Pancreas (tissue), 10 donors: ENCODE data around the gene PCDHA2. TPM values are rescaled to one million over a fixed set of nuclear protein-coding genes. Genes with fewer than 3 reads are reported as not detected.
"Not testable (repeated sequence)": the region's sequence is repeated elsewhere in the genome, so short reads cannot be mapped to it uniquely, and the experiment has no call there.

Experiments
- ATAC-seq, 4 donors: fragments of 200-7000 bp; cut with Tn5 transposase; one replicate each; pipeline versions ENCODE4 v1.8.0 to v1.9.1; 2020; ENCODE audit warnings: mild to moderate bottlenecking in 4 of 4, moderate library complexity in 4 of 4
- DNase-seq, 6 donors: peaks; one replicate each; pipeline ENCODE4 v3.0.0-alpha.2; 2020
- FAIRE-seq: peaks from 2 replicates; lab custom pipeline; 2012; peaks lifted over from hg19 to GRCh38; lab: Jason Lieb, UNC
- H3K27ac ChIP-seq, 4 donors: fragments of 200-600 bp; sonication (generic); 1 replicate in 3 of 4; 2 replicates in 1 of 4; pipeline versions ENCODE4 v1.5.0 to v1.8.0; 2020
- H3K27me3 ChIP-seq, 4 donors: fragments of 200-600 bp; one replicate each; pipeline ENCODE4 v1.8.0; 2021
- H3K36me3 ChIP-seq, 3 donors: fragments of 200-600 bp; sonication (generic) in 1 of 3; one replicate each; pipeline versions ENCODE4 v1.5.0 to v1.8.0; 2020 to 2021
- H3K4me1 ChIP-seq, 3 donors: fragments of 200-600 bp; one replicate each; pipeline ENCODE4 v1.8.0; 2021
- H3K4me3 ChIP-seq, 4 donors: fragments of 200-600 bp; sonication (generic) in 2 of 4; one replicate each; pipeline versions ENCODE4 v1.5.0 to v1.8.0; 2020 to 2021
- H3K9me3 ChIP-seq, 4 donors: fragments of 200-600 bp; one replicate each; pipeline ENCODE4 v1.8.0; 2021
- CTCF ChIP-seq, 4 donors: fragments of 200-600 bp; sonication (generic) in 3 of 4; IDR thresholded peaks; one replicate each; pipeline versions ENCODE4 v1.5.0 to v1.8.0; 2021; ENCODE audit warnings: antibody characterized with exemption in 4 of 4
- WGBS, 2 donors: extraction: QIAGEN DNeasy Blood & Tissue Kit; methylation state at CpG; one replicate each; pipeline ENCODE4 v1.1.7; 2013; 5-methylcytosine and 5-hydroxymethylcytosine counted together
- intact Hi-C, 3 donors: fragments of 100-400 bp; cut with DNase I; formaldehyde crosslinking; loops; one replicate each; pipeline versions ENCODE4 v1.11.1 to v1.14.2; 2022
- polyA plus RNA-seq, 2 donors: library from polyadenylated mRNA; stranded (reverse); fragments of 200-250 nt; gene quantifications; one replicate each; pipeline ENCODE4 v1.2.3, GENCODE V29; 2013
- total RNA-seq, 6 donors: library from RNA; stranded (reverse); fragmentation: NEBNext Ultra II Directional in 4 of 6; extraction: Animal tissue kit (Norgen Biotek cat#: 25700) in 4 of 6; gene quantifications; one replicate each; pipeline versions ENCODE4 v1.2.1 to v1.2.4, GENCODE V29; 2021 to 2023
- donor health status: healthy with polysubstance abuse.
- donor health status: DM: no; HTN: no; CAD: no; lungs with moderate emphysema.
- donor health status: DM: no; HTN: no; CAD: no.
- donor health status: control.
- donor health status: control.
- donor health status: Bipolar disorder and iron deficiency.
- donor health status: DM: yes; HTN: yes; CAD: no.
- donor health status: DM: no; HTN: no; CAD: no.
- donor health status: DM: no; HTN: no; CAD: no.
- donor health status: DM: yes; HTN: yes; CAD: no.

Gene PCDHA2
- total and polyA plus RNA-seq, 8 donors, result 0.08 to 0.40 (median 0.17) TPM; not detected in 1

GRCh38 chr5:140780512-140780911 lies 14.1 kb upstream of the PCDHA2 start:
- H3K4me3 ChIP-seq, result no peak overlapping the region
- no peak overlapping the region for H3K27ac ChIP-seq
- TF ChIP-seq CTCF (IDR thresholded peaks at IDR 0.05), result no peak
- H3K4me1 ChIP-seq, result no peaks in the 10 kb centered on the region
- intact Hi-C loops, result no loop called here
- FAIRE-seq (no peak), DNase-seq (no peak), ATAC-seq (no peak)
- no peaks in the 10 kb centered on the region for H3K36me3 ChIP-seq
- peaks cover 0 to 6% (median 0%) of the 10 kb centered on the region in 4 donors for H3K27me3 ChIP-seq
- 65 to 92% methylated on average over 1 of the region's 1 CpG for WGBS, 2 donors
- H3K9me3 ChIP-seq, result peaks cover 0 to 4% (median 0%) of the 10 kb centered on the region in 4 donors

- Histone ChIP-seq H3K27ac (no peak within 1 kb of the TSS), H3K4me3 (no peak within 1 kb of the TSS), H3K36me3 (no peaks in the 10 kb centered on the region), H3K27me3 (peaks cover 0 to 7% (median 3%) of the 10 kb centered on the region in 4 donors), H3K9me3 (no peaks in the 10 kb centered on the region), H3K4me1 (no peaks in the 10 kb centered on the region)
- intact Hi-C loops, result no loop called here
- DNase-seq (no peak), FAIRE-seq (no peak), ATAC-seq (no peak)
- TF ChIP-seq CTCF (IDR thresholded peaks at IDR 0.05), result no peak
- WGBS, 2 donors, result 13 to 14% methylated on average over 29 of the region's 29 CpGs
These were observed 8.6 kb upstream of the PCDHA2 start, which contains the start of gene PCDHA1 for GRCh38 chr5:140785905-140786686. PCDHA1 (plus strand) TSS chr5:140786140.

- ATAC-seq, intact Hi-C loops, DNase-seq, H3K36me3 ChIP-seq, H3K9me3 ChIP-seq, H3K27me3 ChIP-seq, H3K27ac ChIP-seq, FAIRE-seq, H3K4me1 ChIP-seq, H3K4me3 ChIP-seq: not testable (repeated sequence)
- 23 to 30% methylated on average over 44 of the region's 44 CpGs for WGBS, 2 donors
These were observed 7.2 kb upstream of the PCDHA2 start for GRCh38 chr5:140787422-140787821.

GRCh38 chr5:140787849-140788504 lies 6.7 kb upstream of the PCDHA2 start:
- FAIRE-seq, H3K4me1 ChIP-seq, intact Hi-C loops, H3K27ac ChIP-seq, ATAC-seq, H3K9me3 ChIP-seq, H3K36me3 ChIP-seq, H3K4me3 ChIP-seq, H3K27me3 ChIP-seq: not testable (repeated sequence)
- WGBS, 2 donors, result 25 to 28% methylated on average over 70 of the region's 70 CpGs
- peak in 1 of 6 donors; percentile 43 for DNase-seq

- no peak for DNase-seq
- peaks cover 0 to 10% (median 3%) of the 10 kb centered on the region in 4 donors for H3K9me3 ChIP-seq
- 20 to 21% methylated on average over 2 of the region's 2 CpGs for WGBS, 2 donors
- no peak overlapping the region for H3K27ac ChIP-seq
- intact Hi-C loops, result no loop called here
- H3K36me3 ChIP-seq, result no peaks in the 10 kb centered on the region
- no peak overlapping the region for H3K4me3 ChIP-seq
- H3K4me1 ChIP-seq, result no peaks in the 10 kb centered on the region
- no peak for FAIRE-seq
- no peak for TF ChIP-seq CTCF (IDR thresholded peaks at IDR 0.05)
- ATAC-seq, result no peak
- peaks cover 0 to 4% (median 3%) of the 10 kb centered on the region in 4 donors for H3K27me3 ChIP-seq
These were observed 3.6 kb upstream of the PCDHA2 start for GRCh38 chr5:140791089-140791488.
